ENCODE data around the gene IL17C. TPM values are rescaled to one million over a fixed set of nuclear protein-coding genes. Genes with fewer than 3 reads are reported as not detected.

IL17C gene
- total RNA-seq, 4 donors from 2014 or later, result not detected

GRCh38 chr16:88601313-88602036 is 36.9 kb upstream of the IL17C start:
- TF ChIP-seq CTCF (IDR thresholded peaks at IDR 0.05; ENCODE audit: low read depth), result no peak

DNA sequence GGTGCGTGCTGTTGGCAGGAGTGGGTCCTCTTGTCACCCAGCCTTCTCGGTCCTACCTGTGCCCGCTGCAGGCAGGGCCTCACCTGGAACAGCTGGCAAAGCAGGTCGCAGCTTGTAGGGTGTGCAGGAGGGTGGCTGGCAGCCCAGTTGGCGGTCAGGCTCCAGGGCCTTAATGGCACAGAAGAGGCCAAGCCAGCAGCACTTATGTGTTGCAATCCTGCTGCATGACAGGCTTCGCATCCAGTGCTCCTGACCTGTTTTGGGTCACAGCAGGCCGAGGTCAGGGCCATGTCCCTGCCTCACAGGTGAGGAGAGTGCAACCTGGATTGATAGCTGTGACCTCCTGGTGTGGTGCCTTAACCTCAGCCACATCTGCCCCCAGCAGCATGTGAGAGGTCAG is 36.3 kb upstream of the IL17C start:
- TF ChIP-seq CTCF (IDR thresholded peaks at IDR 0.05; ENCODE audit: low read depth), result no peak

DNA sequence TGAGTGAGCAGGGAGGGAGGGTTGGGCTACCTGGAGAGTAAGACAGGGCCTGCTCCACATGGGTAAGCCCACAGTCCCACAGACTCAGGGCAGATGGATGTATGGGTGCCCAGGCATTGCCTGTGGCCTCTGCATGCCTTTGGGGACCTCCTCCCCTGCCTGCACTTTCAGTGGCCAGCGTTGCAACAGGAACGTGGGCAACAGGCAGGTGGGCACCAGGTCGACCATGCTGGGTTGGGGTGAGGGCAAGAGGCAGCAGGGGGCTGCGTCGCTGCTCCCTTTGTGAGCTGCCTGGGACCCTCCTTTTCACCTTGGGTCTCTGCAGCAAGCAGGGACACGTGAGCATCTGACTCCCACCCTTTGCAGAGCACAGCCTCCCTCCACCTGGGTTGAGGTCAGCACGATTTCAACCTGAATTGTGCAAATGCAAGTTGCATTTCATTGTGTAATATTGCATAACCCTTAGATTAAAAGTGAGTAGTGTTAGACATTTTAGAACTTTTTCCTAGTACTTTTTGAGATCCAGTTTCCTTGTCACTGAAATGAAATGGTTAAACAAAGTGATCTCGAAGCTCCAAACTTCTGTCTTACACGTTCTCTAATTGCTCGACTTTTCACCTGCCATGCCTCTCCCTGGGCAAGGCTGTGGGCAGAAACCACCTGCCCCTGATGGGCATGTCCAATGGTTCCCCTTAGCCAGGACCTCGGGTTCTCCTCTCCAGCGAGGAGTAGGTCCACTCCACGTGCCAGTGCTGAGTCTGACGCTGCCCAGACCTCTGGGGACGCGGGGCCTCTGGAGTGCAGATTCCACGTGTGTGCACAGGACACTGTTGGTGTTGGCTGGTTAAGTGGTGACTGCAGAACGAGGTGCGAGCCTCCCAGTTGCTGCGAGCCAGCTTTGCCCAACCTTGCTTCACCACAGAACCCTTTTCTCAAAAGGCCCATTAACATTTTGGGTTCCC is 32.9 kb upstream of the IL17C start:
- TF ChIP-seq CTCF (IDR thresholded peaks at IDR 0.05; ENCODE audit: low read depth), result no peak

GRCh38 chr16:88606148-88606757 is 32.1 kb upstream of the IL17C start:
- no peak for TF ChIP-seq CTCF (IDR thresholded peaks at IDR 0.05; ENCODE audit: low read depth)

- TF ChIP-seq CTCF (IDR thresholded peaks at IDR 0.05; ENCODE audit: low read depth), result no peak
Observed at GRCh38 chr16:88608076-88608475, 30.3 kb upstream of the IL17C start.

- no peak for TF ChIP-seq CTCF (IDR thresholded peaks at IDR 0.05; ENCODE audit: low read depth)
Observed at GRCh38 chr16:88610080-88610479, 28.3 kb upstream of the IL17C start.
